MV-4-11 (cell line): Measurements from ENCODE around the gene CHCHD6.

Experiments
- DNase-seq: peaks from one replicate; lab custom pipeline; 2025; lab: John Stamatoyannopoulos, UW

The CHCHD6 gene

GRCh38 chr3:126992776-126993175 lies 288.7 kb downstream of the CHCHD6 start:
- no peak for DNase-seq

DNA sequence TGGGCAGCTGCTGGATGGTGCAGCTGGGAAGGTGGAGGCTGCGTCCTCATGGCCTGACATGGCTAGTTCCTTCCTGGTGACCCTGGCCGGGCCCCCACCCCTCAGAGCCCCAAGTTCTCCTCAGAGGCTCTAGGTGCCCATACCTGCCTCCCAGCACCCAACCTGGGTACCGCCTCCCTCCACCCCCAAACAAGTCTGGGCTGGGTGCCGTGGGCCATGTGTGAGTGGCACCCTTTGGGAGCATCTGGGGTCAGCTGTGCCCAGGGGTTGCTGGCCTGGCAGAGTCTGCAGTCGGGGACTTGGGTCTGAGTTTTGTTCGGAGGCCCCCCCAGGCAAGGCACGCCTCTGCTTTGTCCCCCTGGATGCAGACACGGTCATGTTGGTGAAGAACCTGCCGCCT lies 289.4 kb downstream of the CHCHD6 start:
- DNase-seq, result no peak

DNA sequence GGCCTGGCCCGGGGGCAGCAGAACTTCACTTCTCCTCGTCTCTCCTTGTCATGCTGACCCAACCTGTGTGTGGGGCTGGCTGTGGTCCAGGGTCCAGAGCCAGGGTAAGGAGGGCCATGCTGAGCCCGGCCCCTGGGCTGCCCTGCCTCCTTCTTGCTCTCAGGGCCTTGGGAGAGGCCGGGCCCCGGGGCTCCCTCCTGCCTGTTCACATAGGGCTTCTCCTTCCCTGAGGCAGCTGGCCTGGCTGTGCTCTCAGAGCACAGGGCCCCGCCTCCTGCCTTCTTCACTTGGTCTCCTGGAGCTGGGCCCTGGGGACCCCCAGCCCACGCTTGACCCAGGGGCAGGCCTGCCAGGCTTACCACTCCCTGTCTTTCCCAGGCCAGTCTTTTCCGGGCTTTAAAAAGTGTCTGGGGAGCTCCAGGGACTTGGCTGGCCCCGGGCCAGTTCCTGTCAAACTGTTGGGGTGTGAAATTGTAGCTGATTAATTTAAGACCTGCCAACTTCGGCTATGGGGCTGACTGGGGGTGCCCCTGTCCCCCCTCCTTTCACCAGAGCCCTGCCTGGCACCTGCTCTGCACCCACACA lies 290.7 kb downstream of the CHCHD6 start:
- no peak for DNase-seq

DNA sequence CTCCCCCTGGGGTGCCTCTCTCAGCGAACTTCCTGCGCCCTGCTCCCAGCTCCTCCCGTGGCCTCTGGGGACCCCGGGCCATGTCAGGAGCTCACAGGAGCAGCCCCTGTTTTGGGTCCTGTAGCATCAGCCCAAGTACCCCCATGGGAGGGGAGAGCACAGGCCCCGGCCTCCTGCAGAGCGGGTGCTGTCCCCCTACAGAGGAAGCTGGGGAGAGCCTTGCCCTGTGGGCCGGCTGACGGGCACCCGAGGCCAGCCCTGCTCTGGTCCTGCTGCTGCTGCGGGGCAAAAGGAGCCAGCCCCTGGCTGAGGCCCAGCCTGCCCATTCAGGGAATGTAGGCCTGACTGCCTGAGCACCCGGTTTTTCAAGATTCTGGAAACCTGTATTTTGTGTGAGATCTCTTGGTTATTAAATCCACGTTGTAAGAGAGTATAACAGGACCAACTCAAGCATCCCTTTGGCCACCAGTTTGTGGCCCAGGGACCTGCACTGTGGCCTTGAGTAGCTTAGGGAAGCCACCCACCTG lies 291.3 kb downstream of the CHCHD6 start:
- DNase-seq, result no peak

DNA sequence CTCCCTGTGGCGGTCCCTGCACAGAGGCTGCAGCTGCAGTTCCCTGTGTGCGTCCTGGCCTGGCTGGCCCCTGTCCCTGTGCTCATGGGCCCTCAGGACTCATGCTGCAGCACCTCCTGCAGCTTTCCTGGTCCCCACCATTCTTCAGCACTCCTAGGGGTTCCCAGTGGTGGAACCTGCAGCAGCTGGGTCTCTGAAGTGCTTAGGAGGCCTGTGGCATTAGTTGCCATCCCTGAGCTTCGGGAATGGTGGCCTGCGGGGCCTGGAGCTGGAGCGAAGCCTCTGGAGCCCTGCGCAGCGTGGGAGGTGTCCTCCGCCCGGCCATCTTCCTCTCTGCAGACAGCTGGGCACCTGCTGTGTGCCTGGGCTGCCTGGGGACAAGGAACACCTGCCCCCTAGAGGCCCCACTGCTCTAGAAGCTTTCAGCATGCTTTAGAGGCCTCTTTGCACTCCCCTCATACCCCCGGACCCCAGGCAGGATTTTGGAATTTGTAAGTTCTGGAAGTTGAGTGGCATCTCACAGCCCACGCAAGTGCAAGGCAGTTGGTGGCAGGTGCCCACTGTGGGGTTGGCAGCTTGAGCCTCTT lies 292.0 kb downstream of the CHCHD6 start:
- DNase-seq, result no peak

GRCh38 chr3:126996905-126997304 lies 292.9 kb downstream of the CHCHD6 start:
- no peak for DNase-seq

DNA sequence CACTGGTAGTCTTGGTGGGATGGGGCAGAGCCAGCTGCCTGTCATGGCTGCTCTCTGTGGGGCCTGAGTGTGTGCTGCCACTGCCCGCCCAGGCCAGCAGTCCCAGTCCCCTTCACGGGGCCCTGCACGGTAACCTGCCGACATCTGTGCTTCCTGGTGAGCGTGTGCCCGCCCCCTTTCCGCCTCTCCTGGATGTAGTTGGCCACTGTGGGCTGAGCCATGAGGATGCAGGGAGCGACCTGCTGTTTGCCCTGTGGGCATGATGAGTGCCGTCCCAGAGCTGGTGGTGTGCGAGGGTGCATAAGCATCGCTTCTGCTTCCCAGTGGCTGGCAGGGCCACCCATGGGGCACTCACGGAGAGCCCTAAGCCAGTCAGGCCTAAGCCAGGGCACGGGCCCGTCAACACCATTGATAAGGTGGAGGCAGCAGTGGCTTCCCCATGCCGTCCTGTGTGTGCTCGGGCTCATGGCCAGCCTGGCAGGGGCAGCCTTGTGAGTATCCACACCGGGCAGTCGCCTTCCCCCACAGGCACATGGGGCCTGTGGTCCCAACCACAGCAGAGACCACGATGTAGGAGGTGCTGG lies 293.5 kb downstream of the CHCHD6 start:
- DNase-seq, result no peak

- no peak for DNase-seq
These were observed 294.3 kb downstream of the CHCHD6 start for GRCh38 chr3:126998320-126998719.

DNA sequence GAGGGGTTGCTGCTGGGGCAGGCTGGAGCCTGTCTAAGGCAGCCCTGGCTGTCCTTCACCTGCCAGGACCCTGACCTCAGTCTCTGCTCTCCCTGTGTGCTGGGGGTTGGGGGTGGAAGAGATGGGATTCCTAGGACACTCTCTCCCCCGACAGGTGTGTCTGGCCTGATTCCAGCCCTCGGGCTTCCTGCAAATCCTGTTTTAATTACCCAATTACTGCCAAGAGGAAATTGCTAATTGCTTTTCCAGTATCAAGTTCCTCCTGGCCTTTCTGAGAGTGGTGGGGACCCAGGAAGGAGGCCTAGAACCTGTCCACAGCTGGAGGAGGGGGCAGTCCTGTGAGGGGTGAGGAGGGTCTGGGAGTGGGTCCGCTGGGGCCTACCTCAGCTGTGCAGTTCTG lies 294.7 kb downstream of the CHCHD6 start:
- no peak for DNase-seq

GRCh38 chr3:126999383-126999782 lies 295.3 kb downstream of the CHCHD6 start:
- no peak for DNase-seq

DNA sequence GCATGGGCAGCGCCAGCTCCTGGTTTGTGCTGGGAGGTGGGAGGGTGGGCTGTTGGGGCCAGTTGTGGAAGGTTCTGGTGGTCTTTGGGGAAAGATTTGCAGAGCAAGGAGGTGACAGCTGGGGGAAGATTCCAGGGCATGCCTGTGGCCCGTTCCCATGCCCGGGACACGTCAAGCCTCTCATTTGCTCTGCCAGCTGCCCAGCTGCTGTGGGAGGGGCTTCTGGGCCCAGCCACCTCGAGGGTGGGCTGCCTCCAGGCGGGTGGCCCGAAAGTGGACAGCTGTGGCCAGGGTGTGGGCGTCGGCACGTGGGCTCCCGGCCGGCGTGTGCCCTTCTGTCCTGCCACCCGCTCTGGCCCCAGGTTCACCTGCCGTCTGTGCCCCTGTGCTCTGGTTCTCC lies 296.1 kb downstream of the CHCHD6 start:
- DNase-seq, result no peak

DNA sequence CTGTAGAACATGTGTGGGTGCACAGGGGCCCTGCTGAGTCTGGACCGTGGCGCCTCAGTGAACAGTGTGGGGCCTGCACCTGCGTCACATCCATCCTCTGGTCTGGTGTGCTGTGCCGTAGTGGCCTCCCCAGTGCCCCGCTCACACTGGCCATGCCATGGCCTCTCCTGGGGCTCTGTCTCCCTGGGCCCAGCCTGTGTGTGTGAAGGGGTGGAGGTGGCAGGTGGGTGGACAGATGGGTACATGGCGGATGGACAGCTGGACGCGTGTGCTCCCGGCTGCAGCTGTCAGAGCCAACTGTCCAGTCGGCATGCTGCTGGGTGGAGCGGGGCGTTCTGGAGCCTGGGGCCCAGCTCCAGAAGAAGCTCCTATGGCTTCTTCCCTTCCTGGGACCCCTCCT lies 296.7 kb downstream of the CHCHD6 start:
- no peak for DNase-seq

DNA sequence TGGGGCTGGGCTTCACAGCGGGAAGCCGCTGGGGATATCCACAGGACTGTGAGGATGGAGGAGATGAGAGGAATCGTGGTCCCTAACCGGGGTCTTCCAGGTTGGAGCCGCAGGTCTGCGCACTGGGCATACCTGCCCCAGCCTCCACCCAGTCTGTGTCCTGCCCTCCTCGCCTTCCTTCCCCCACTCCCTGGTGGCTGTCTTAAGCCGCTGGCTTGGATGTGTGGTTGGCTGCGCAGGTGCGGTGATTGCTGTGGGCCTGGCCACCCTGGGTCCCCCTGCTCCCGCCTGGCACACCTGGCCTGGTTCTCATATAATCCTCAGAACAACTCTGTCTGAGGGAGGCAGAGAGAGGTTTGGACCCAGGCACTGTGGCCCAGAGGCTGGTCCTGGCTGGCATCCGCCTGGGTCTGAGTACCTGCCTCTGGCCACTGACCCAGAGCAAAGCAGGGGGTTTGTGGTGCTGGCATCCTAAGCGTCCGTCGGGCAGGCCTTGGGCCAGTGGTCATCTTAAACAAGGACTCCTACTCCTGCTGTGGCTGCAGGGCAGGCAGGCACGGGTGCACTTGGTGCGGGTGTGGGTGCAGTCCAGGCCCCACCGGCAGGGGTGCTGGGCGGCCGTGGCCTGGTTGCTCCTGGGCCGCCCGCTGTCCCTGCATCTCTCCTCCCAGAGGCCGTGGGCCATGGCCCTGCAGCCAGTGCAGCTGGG lies 297.6 kb downstream of the CHCHD6 start:
- no peak for DNase-seq

GRCh38 chr3:127002195-127003174 lies 298.4 kb downstream of the CHCHD6 start:
- no peak for DNase-seq

DNA sequence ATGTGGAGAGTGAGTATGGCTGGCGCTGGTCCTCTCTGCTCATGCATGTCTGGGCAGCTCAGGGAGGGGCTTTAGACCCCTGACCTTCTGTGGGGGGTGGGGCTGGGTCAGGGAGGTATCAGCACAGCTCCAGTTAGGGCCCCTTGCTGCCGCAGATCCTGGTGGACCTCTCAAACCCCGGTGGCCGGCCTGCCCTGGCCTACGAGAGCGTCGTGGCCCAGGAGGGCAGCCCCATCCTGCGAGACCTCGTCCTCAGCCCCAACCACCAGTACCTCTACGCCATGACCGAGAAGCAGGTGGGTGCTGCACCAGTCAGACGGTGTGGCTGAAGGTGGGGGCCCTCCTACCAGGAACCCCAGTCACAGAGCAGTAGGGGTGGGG lies 299.1 kb downstream of the CHCHD6 start:
- no peak for DNase-seq

GRCh38 chr3:127003601-127004280 lies 299.7 kb downstream of the CHCHD6 start:
- DNase-seq, result no peak

DNA sequence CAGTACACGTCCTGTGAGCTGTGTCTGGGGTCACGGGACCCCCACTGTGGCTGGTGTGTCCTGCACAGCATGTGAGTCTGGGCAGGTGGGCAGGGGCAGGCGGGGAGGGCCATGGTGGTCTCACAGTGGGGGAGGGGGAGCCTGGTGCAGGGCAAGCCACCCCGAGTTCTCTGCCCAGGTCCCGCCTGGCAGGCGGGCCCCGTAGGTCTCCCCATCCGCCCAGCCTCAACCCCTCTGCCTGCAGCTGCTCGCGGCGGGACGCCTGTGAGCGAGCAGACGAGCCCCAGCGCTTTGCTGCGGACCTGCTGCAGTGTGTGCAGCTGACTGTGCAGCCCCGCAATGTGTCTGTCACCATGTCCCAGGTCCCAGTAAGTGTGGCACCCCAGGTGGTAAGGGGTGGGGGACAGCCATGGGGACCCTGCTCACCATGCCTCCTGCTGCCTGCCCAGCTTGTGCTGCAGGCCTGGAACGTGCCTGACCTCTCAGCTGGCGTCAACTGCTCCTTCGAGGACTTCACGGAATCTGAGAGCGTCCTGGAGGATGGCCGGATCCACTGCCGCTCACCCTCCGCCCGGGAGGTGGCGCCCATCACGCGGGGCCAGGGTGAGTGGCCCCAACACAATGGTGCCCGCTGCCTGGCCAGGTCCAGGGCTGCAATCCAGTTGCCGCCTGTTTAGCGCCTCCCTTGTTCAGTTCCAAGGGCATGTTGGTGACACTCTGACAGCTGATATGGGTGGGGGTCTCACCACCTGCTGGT lies 300.8 kb downstream of the CHCHD6 start:
- no peak for DNase-seq

DNA sequence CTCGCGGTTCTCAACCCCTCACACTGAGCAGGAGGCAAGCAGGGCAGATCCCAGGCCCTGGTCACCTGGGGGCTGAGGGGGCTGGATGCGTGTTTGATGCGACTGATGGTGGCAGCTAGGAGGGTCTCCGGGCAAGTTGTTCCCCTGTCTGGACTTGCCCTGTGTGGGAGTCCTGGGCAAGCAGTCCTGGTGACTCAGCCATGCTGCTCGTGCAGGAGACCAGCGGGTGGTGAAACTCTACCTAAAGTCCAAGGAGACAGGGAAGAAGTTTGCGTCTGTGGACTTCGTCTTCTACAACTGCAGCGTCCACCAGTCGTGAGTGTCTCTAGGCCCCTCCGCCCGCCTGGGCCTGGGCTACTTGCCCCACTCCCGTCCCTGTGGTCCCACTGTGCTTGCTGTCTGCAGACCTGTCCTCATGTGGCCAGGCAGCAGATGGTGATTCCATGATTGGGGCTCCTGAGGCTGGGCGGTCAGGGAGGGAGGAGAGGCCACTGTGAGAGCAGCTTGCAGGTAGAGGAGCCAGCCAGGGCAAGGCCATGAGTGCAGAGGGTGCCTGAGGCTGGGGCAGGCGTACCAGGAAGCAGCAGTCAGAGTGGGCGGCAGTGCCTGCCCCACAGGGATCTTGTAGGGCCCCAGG lies 301.9 kb downstream of the CHCHD6 start:
- no peak for DNase-seq

GRCh38 chr3:127006781-127007436 lies 302.9 kb downstream of the CHCHD6 start:
- DNase-seq, result no peak

- no peak for DNase-seq
These were observed 304.2 kb downstream of the CHCHD6 start for GRCh38 chr3:127008236-127008635.
